HG02943 (cell line): ENCODE measurements around the gene SPRR1A.

Experiments used
- ATAC-seq: cut with Tn5 transposase; IDR thresholded peaks from one replicate; pipeline ENCODE4 v1.9.1; 2021; ENCODE audit warnings: mild to moderate bottlenecking, low read depth, moderate library complexity; ENCODE audit not compliant: unreplicated experiment

SPRR1A gene, protein sequence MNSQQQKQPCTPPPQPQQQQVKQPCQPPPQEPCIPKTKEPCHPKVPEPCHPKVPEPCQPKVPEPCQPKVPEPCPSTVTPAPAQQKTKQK

DNA sequence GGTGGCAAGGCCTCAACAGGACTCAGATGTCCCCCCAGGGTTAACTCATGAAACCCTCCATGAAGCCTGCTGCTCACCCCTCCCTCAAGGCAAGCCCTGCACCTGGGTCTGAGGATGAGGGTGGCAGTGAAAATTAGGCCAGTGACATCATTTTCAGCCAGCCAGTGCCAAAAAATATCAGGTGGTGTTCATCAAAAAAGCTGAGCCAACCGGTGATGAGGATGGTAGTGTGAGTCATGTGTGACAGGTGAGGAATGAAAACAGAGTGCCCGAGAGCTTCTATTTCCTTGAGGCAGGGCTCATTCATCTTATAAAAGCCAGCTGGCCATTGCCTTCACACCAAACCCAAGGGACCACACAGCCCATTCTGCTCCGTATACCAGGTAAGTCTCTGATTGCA is at the start of gene SPRR1A:
Gene SPRR1A (plus strand): TSS at position 339 of the 400 bp plus-strand sequence. CDS start 1,150 bp downstream, outside the sequence.
- ATAC-seq, result no peak

DNA sequence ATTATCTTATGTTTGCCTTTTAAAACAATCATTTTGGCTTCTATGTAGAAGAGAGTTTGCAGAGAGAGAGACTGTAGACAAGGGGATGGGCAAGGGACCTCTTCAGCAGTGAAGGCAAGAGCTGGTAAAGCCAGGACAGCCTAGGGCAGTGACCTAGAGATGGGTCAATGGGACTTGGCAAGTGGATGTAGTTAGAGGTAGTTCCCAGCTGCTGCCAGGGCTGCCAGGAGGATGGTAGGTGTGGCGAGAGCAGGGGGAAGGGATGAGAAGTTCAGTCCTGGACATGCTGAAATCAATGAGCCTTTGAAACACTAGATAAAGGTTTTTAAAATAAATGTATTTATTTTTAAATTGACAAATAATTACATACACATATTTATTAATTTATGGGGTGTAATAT is 43.3 kb upstream of the SPRR1A start:
- ATAC-seq, result no peak

DNA sequence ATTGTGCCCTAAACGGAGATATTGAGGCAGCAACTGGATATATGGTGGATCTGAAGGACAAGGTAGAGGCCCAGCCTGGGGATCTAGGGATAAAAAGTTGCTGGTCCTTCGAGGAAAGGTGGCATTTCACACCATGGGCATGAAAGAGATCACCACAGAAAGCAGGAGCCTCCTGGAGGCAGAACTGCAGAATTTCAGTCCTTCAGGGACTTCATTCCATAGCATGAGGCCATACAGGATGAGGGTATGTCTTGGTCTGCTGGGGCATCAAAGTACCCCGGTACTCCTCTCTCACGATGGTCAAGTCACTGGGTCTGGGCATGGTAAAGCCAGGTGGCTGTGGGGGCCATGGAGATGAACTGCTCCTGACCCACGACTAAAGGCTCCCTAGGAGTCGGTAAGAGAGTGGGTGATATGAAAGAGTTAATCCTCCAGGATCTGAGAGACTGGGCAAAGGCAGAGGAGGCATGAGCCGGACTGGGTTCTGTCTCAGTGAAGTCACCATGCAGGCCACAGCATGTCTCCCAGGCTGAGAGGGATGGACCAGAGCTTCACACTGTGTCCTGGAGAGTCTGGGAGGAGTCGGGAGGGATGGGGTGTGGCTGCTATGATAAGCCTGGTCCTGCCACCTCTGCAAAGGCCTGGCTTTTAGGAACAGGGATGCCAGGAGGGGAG is 42.7 kb upstream of the SPRR1A start:
- no peak for ATAC-seq

DNA sequence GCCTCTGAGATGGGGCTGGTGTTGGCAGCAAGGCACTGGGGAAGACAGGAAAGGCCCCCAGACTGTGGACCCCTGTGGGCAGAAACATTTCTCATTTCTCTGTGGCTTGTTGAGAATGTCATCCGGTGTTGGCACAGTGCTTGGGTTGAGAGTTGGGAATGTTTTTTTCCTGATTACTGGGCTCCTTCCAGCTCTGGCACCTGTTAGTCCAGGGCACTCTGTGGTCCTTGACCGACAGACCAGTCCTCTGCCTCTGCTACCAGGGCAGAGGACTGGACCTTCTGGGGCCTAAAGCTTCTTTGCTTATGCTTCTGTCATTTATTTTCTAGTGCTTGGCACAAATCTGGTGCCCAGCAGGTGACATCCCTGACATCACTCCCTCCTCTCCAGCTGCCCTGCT is 41.7 kb upstream of the SPRR1A start:
- no peak for ATAC-seq

DNA sequence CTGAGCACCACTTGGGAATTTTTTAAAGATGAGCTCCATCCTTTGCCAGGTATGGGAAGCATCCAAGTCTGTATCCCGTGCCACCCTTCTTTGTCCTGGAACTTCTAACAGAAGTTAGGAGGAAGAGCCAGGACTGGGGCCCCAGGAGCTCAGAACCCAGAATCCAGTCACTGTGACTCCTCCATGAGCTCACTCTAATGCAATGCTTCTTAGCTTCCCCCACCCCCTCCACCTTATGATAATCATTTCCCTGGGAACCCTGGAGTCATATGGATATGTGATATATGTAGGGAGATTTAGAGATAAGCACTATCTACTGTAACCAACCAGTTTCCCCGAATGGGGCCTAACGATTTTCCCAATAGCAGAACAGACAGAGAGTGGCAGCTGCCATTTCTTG is 37.6 kb upstream of the SPRR1A start:
- ATAC-seq, result no peak

DNA sequence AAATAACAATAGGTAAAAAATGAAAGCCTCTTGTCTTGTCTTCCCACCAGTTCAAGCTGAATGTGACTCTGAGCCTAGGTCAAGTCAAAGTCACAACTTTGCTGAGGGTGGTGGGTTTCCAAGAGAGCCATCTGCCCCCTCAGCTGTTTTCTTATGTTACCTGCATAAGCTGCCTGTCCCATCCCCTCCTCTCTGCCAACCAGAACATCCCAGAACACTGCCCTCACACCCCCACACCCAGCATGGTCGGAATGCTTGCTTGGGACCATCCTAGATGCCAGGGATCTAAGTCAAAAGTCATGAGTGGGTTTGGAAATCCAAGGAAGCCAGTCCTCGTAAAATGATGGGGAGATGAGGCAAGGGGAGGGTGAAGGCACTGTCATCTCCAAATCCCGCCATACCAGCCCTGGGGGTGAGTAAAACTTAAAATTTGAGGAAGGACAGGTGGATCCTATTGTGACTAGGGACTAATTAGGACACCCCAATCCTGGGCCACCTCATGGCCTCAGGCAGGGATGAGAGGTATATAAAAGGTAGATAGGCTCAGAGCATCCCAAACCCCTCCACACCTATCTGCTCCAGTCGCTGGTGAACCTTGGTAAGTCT is 37.1 kb upstream of the SPRR1A start, which contains the start of gene SPRR5:
Gene SPRR5 (plus strand): TSS at position 556 of the 606 bp plus-strand sequence. CDS start 1,349 bp downstream, outside the sequence.
- ATAC-seq, result no peak

DNA sequence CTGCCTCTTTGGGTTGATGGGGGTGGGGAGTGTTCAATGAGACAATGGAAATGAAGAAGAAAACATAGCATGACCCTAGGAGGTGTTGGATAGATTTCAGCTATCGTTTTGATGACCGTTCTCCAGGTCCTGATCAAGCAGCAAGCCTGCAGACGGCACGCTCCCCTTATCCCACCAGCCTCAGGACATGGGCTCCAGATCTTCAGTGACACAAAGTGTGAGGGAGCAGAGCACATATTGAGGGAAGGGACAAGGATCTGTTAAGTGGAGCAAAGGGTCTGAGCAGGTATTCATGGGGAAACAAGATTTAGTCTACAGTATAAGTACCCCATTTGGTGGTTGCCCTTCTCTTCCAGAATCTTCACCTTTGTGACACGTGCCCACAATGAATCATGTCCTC is 32.2 kb upstream of the SPRR1A start:
- ATAC-seq, result no peak

DNA sequence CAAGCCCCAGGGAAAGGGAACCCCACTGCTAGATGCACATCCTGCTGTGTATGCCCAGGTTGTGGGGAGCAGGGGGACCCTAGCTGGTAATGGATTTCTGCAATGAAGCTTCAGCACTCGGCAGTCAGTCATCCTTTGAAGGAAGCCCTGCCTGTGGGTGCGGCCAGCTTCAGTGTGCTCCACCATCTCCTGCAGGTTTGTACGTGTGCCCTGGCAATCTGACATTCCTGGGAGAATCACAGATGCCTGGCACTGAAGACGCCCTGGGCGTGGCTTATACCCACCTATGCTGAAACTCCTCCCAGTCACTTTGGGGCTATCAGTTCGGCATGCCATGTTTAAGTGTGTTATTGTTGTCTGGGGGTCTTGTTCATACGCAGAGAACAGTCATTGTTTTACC is 30.1 kb upstream of the SPRR1A start:
- ATAC-seq, result no peak

DNA sequence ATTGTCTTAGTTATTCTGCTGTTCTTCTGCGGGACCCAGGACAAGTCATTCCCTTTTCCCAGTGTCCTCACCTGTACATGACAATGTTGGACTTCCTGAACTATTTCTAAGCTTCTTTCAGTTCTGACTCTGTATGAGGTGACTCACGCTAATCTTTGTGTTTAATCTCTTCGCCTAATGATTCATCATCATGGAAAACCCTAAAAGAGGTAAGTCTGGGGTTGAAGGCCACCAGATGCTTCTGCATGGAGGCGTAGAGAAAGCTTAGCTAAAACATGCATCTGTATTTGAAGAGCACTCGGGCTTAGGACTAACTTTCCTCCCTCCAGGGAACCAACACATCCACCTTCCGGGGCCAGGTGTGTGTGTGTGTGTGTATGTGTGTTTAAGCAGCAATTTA is 29.4 kb upstream of the SPRR1A start:
- no peak for ATAC-seq

DNA sequence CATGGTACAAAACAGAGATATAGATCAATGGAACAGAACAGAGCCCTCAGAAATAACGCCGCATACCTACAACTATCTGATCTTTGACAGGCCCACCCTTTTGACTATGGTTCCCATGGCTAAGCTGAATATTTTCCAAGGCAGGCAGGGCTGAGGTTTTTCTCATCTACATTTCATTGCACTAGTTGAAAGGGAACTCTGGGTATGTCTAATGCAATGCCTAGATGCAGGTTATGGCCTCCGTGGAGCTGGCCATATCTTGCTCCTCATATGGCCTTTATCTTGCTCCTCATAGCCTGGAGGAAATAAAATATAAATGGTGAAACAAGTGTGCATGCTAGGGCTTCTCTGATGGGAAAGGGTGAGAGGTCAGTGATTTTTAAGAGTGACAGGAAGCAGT is 26.3 kb upstream of the SPRR1A start:
- ATAC-seq, result no peak

DNA sequence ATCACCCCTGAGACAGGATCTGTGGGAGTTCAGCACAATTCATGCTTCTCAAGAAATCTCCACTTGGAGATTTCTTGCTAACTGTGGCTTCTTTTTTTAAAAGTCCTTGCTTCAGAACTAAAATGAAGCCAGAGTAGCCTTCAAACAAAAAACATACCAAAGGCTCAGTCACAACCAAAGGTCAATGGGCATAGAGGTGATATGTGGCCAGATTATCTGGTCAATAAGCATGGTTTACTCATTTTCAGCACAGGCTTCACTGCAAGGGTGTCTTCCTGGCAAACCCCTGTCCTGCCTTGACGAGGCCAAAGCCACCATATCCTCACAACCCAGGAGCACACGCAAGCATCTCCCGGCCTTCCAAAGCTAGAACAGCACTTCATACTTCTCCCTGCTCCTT is 24.6 kb upstream of the SPRR1A start:
- no peak for ATAC-seq

DNA sequence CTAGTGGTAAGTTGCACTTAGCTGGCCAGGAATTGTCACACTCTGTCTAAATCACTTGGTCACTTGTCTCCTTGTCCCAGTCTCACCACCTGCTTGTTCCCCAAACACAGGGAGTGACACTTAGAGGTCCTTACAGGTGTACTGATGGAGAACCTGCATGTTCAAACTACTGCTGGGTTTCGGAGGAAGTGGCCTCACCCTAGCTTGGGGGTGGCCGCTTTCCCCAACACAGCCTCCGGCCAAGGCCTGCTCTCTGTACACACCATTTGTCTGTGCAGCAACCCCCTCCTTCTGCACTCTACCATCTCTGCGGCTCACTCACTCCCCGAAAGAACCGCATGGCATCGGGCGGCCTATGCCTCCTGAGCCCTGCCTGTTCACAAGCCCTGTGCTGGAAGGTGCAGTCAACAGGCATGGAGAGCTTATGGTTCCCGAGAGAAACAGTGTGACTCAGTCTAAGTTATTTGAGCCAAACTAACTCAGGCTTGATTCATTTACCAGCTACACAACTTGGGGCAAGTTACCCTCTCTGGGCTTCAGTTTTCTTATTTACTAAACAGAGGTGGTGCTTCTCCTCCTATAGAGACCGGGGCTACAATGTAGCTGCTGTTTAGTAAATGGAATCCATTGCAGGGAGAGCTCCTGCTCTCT is 24.0 kb upstream of the SPRR1A start:
- ATAC-seq, result no peak

DNA sequence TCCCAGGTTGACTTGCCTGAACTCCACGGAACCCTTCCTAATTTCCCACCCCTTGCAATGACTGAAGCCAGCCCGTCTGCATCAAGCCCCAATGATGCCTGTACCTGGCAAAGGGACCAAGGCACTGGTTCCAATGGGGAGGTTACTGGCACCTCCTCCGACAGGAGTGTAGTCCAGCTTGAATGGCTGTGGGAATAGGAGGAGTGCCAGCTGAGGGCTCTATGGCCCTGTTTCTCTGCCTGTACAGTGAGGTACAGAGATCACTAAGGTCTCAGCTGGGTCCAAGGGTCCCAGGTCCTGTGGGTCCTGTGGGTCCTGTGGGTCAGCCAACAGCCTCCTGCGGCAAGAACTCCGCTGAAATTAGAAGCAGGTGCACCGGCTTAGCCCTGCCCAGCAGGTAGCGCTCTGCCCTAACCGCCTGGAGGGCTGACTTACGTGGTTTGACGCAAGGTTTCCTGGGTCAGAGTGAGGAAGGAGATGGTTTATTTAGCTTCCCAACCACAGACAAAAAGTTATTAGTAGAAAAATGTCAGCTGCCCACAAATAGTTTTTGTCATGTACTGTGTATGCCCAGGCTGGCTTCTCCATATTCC is 23.3 kb upstream of the SPRR1A start:
- no peak for ATAC-seq

DNA sequence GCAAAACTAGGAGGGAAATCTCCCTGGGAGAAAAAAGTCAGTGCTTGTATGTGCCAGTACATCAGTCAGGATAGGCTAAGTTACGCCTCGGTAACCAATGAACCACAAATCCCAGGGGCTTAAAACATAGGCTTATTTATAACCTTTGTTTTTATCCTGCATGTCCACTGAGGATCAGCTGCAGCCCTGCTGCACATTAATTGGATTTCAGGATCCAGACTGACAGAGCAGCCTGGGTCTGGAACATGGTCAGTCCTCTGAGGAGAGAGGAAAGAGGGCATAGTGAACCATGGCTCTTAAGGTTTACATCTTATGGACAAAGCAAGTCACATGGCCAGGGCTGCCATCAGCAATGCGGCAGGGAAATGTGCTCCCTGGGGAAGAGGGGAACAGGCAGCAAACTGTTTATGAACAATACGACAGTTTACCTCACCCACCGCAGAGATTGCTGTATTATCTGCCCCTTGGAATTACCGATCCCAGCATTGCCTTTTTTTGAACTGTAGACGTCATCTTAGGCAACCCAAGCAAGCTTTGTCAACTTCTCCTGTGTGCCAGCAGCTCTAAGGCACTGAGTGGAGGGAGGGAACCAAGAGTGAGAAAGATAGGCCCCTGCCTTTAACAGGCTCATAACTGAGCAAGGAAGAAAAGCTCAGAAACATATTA is 22.5 kb upstream of the SPRR1A start:
- no peak for ATAC-seq

DNA sequence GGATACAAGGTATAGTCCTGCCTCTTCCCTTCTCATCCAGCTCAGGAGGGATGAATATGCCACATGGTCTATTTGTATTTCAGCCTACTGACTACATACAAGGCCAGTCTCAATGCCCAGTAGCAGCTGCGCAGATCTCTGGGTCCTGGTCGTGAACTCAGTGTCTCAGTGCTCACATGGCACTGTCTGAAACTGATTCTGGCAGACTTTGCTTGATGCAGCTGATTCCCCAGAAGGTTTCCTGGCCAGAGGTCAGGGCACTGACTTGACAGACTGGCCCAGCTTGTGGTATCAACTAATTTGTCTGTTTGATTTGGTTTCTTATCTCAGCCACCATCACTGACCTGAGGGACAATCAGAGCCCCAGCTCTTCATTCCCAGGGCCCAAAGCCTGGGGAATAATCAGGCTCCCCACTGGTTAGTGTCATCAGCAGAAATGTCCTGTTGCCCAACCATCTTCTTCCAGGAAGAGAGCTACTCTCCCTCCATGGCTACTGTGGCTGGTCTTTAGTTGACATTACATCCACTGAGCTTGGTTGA is 20.9 kb upstream of the SPRR1A start:
- ATAC-seq, result no peak

DNA sequence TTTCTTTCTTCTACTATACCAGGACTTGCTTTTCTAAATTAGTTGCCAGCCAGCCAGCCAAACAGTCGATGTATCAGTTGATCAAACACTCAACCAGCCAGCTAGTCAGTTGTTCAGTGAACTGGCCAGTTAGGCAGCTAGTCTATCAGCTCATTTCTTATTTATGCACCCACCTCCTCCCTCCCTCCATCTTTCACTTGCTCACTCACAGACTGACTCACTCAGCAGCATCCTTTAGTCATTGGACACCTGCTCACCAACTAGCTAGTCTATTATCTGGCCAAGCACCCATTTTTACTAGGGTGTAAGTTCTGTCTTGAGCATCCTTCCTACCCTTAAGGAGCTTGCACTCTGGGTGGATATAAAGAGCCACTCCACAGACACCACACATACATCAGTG is 19.3 kb upstream of the SPRR1A start:
- no peak for ATAC-seq

DNA sequence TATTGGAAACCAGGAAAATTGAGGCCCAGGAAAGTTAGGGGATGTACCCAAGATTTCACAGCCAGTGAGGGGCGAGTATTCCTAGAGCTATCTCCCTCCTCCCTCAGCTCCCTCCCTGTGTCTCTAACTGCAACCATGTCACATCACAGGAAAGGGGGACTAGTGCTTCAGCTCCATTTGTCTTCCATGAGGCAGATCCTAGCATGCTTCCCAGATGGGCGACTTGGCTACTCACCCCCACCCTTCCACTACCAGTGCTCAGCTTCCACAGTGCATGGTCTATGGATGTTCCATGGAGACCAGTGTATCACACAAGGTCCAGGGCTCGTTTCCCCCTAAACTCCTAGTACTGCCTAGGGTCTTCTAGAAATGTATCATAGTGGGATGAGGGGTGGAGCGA is 18.0 kb upstream of the SPRR1A start:
- ATAC-seq, result no peak

DNA sequence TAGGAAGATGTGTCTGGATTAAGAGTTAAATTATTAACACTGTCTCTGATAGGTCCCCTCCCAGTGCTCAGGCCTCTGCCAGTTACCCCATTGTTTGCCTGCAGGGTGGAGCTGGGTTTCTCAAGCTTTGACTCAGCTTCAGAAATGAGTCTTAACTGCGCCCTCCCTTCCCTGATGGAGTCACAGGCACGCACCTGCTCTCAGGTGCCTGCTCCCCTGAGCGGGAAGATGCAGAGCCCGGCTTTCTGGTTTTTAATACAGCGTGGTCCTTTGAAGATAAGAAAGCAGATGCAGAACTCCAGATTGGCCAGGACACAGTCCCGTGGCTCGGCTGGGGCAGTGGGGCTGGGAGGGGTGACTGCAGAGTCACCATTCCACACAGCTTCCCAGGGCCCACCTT is 16.7 kb upstream of the SPRR1A start:
- no peak for ATAC-seq

DNA sequence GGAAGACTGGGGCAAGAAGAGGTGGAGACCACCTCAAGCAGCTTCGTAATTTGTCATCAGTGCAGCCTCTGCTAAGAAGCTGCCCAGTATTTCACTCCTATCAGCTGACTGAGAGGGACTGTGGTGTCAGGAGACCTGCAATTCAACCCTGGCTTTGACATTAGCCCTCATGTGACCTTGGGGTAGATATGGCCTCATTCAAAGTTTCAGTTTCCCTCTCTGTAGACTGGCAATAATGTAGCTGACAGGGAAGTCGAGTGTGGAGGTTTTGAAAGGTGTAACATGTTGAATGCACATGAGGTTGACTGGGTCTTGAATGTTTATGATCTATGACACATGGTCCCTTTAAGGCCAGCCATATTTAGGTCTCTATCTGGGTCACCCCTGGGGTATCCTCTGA is 15.6 kb upstream of the SPRR1A start:
- ATAC-seq, result peak; percentile 87

DNA sequence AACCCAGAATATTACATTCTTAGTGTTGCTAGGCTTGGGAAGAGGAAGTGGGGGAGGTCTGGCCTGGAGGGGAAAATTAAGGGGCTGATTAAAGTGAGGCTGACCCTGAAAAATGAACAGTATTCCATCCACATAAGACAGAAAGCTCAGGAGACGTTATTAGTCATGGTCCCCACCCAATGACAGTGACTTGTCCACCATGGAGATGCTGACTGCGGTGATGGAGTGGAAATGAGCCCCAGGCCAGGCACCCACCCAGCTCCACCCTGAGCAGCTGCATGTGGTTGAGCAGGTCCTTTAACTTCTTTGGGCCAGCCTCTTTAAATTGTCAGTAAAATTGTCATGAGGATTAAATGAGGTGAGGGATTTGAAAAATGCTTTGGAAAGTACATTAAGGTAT is 14.8 kb upstream of the SPRR1A start:
- ATAC-seq, result no peak

DNA sequence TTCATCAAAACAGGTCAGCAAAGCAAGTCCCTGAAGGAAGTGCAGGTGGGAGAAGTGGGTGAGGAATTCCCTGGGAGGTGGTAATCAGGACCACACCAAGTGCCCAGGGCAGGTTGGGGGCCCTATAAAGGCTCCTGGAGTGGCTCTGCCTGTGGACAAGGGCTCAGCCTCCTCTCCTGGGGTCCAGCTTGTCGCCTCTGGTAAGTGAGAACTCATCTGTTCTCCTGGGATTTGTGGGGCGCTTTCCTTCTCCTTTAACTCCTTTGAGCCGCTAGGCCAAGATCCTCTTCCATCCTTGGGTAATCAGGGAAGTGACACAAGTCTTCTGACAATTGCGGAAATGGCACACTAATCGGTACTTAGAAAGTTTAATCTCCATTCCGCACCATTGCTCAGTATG is 13.4 kb upstream of the SPRR1A start, which contains the start of gene SPRR4:
Gene SPRR4 (plus strand): TSS at position 154 of the 400 bp plus-strand sequence. CDS start 1,243 bp downstream, outside the sequence.
- ATAC-seq, result no peak
